Esophagus muscularis mucosa (tissue), 2 donors: ENCODE results near the gene ARMC10.

Experiments used
- POLR2A ChIP-seq: fragments of 450-650 bp; IDR thresholded peaks from one replicate; pipeline ENCODE4 v1.6.1; 2017; ENCODE audit warnings: antibody characterized with exemption, moderate library complexity, mild to moderate bottlenecking, low read depth
- POLR2AphosphoS5 ChIP-seq, 2 donors: sonication (generic); formaldehyde crosslinking; IDR thresholded peaks; one replicate each; pipeline ENCODE4 v1.6.1; 2017; ENCODE audit warnings: antibody characterized with exemption in 2 of 2

DNA sequence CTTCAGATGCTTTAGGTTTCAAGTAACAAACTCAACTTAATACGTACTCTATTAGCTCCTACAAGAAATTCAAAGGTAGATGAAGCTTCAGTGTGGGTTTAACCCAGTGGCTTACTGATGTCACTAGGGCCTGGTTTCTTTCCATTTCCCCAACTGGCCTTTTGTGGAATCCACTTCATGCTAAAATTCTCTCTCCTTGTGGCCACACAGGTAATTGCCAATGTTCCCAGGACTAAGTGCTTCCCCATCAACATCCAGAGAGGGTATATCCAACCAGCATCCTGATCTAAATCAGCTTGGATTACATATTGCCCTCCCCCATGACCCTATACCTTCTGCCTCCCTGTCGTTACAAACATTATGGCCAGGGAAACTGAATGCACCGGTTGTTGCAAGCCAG is 11.0 kb upstream of the ARMC10 start:
- TF ChIP-seq POLR2A (no peak), POLR2AphosphoS5 (IDR thresholded peaks at IDR 0.05) (no peak)
